HCT116 (cell line): ENCODE measurements around the gene DNAJB9.

Experiments used
- EZH2phosphoT487 ChIP-seq: fragments of 200-600 bp; IDR thresholded peaks from 2 replicates; pipeline ENCODE4 v1.6.1; 2018; ENCODE audit warnings: antibody characterized with exemption, borderline replicate concordance
- POLR2A ChIP-seq: IDR thresholded peaks from 2 replicates; pipeline ENCODE4 v1.7.0; 2011; ENCODE audit warnings: borderline replicate concordance; ENCODE audit not compliant: insufficient read depth, insufficient read length; ENCODE audit errors: extremely low read depth
- SRF ChIP-seq: IDR thresholded peaks from 2 replicates; pipeline ENCODE4 v1.6.1; 2012; ENCODE audit warnings: low read depth
- ZNF274 ChIP-seq: fragments of 200-500 bp; sonication (Bioruptor generic); IDR thresholded peaks from 2 replicates; pipeline ENCODE4 v1.6.1; 2014; ENCODE audit warnings: mild to moderate bottlenecking, low read depth, low read length, inconsistent platforms
- TF ChIP-seq, protein P1 (sequence below): IDR thresholded peaks from 2 replicates; pipeline ENCODE4 v1.6.1; 2012; ENCODE audit warnings: low read depth
- TF ChIP-seq, protein P2 (sequence below), 3 experiments: fragments of 200-600 bp in 1 of 3; sonication (generic) in 1 of 3; IDR thresholded peaks in 2 of 3; conservative IDR thresholded peaks in 1 of 3; 2 replicates each; pipeline ENCODE4 v1.5.1; 2012 to 2017; ENCODE audit warnings: low read depth in 2 of 3, low read length in 2 of 3, antibody characterized with exemption in 1 of 3, borderline replicate concordance in 1 of 3, control low read depth in 1 of 3, mild to moderate bottlenecking in 1 of 3, mixed read lengths in 1 of 3, mixed run types in 1 of 3, moderate library complexity in 1 of 3; ENCODE audit not compliant: insufficient read depth in 1 of 3

DNA sequence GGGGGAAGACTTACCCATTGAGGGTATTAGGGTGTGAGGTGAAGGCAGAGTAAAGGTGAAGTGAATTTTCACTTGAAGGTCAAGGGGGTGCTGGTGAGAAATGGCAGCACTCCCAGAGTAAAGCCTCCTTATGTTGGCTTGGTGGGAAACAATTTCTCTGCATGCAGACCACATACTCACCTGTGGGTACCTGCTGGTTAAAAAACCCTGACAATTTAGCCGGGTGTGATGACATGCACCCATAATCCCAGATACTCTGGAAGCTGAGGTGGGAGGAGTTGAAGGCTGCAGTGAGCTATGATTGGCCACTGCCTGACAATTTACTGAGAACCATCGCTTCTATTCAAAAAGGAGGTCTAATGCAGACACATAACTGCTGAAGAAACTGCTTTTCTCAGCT is 5.5 kb downstream of the DNAJB9 start:
- TF ChIP-seq, protein P1, sequence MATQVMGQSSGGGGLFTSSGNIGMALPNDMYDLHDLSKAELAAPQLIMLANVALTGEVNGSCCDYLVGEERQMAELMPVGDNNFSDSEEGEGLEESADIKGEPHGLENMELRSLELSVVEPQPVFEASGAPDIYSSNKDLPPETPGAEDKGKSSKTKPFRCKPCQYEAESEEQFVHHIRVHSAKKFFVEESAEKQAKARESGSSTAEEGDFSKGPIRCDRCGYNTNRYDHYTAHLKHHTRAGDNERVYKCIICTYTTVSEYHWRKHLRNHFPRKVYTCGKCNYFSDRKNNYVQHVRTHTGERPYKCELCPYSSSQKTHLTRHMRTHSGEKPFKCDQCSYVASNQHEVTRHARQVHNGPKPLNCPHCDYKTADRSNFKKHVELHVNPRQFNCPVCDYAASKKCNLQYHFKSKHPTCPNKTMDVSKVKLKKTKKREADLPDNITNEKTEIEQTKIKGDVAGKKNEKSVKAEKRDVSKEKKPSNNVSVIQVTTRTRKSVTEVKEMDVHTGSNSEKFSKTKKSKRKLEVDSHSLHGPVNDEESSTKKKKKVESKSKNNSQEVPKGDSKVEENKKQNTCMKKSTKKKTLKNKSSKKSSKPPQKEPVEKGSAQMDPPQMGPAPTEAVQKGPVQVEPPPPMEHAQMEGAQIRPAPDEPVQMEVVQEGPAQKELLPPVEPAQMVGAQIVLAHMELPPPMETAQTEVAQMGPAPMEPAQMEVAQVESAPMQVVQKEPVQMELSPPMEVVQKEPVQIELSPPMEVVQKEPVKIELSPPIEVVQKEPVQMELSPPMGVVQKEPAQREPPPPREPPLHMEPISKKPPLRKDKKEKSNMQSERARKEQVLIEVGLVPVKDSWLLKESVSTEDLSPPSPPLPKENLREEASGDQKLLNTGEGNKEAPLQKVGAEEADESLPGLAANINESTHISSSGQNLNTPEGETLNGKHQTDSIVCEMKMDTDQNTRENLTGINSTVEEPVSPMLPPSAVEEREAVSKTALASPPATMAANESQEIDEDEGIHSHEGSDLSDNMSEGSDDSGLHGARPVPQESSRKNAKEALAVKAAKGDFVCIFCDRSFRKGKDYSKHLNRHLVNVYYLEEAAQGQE = no peak
- TF ChIP-seq ZNF274 = no peak
- TF ChIP-seq, protein P2, sequence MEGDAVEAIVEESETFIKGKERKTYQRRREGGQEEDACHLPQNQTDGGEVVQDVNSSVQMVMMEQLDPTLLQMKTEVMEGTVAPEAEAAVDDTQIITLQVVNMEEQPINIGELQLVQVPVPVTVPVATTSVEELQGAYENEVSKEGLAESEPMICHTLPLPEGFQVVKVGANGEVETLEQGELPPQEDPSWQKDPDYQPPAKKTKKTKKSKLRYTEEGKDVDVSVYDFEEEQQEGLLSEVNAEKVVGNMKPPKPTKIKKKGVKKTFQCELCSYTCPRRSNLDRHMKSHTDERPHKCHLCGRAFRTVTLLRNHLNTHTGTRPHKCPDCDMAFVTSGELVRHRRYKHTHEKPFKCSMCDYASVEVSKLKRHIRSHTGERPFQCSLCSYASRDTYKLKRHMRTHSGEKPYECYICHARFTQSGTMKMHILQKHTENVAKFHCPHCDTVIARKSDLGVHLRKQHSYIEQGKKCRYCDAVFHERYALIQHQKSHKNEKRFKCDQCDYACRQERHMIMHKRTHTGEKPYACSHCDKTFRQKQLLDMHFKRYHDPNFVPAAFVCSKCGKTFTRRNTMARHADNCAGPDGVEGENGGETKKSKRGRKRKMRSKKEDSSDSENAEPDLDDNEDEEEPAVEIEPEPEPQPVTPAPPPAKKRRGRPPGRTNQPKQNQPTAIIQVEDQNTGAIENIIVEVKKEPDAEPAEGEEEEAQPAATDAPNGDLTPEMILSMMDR (IDR thresholded peaks at IDR 0.05 in 2 of 3, conservative IDR thresholded peaks at IDR 0.05 in 1 of 3; ENCODE audit: borderline replicate concordance in 1 of 3, insufficient read depth in 1 of 3, low read depth in 2 of 3, low read length in 2 of 3) = no peak
- no peak for TF ChIP-seq SRF
- TF ChIP-seq POLR2A = no peak
- TF ChIP-seq EZH2phosphoT487 = no peak
